ENCODE data around the gene MYLK2.

GRCh38 chr20:31824125-31824485 is 4.9 kb downstream of the MYLK2 start:
- TF ChIP-seq CTCF (IDR thresholded peaks at IDR 0.05) (no peak), EP300 (IDR thresholded peaks at IDR 0.05) (no peak)

Data from sigmoid colon (tissue), 4 donors.